Activated T-cell treated with anti-CD3 and anti-CD28 coated beads for 1 hour (primary cell): ENCODE measurements around the gene SRRM2.

ENCODE experiments used
- DNase-seq: peaks from one replicate; pipeline ENCODE4 v3.0.0-alpha.2; 2020; ENCODE audit warnings: low read depth

The SRRM2 gene

GRCh38 chr16:2762711-2763110, 10.3 kb downstream of the SRRM2 start:
- no peak for DNase-seq

DNA sequence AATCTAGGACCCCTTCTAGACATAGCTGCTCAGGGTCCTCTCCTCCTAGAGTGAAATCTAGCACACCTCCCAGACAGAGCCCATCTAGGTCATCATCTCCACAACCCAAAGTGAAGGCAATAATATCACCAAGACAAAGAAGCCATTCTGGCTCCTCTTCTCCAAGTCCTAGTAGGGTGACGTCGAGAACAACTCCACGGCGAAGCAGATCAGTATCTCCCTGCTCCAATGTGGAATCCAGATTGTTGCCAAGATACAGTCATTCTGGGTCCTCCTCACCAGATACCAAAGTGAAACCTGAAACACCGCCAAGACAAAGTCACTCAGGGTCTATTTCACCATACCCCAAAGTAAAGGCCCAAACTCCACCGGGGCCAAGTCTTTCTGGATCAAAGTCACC, 10.7 kb downstream of the SRRM2 start:
- no peak for DNase-seq

DNA sequence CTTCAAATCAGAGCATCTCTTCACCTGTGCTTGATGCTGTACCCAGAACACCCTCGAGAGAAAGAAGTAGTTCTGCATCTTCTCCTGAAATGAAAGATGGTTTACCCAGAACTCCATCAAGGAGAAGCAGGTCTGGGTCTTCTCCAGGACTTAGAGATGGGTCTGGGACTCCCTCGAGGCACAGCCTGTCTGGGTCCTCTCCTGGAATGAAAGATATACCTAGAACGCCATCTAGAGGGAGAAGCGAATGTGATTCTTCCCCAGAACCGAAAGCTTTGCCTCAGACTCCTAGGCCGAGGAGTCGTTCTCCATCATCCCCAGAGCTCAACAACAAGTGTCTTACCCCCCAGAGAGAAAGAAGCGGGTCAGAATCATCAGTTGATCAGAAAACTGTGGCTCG, 12.3 kb downstream of the SRRM2 start:
- no peak for DNase-seq

GRCh38 chr16:2765462-2766404, 13.3 kb downstream of the SRRM2 start:
- DNase-seq: no peak

DNA sequence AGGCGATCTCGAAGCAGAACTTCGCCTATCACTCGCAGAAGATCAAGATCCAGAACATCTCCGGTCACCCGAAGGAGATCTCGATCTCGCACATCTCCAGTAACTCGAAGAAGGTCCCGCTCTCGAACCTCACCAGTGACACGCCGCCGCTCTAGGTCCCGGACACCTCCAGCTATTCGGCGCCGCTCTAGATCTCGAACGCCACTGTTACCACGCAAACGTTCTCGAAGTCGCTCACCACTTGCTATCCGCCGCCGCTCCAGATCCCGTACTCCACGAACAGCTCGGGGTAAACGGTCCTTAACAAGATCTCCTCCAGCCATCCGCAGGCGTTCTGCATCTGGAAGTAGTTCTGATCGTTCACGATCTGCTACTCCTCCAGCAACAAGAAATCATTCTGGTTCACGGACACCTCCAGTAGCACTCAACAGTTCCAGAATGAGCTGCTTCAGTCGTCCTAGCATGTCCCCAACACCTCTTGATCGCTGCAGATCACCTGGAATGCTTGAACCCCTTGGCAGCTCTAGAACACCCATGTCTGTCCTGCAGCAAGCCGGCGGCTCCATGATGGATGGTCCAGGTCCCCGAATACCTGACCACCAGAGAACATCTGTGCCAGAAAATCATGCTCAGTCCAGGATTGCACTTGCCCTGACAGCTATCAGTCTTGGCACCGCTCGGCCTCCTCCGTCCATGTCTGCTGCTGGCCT, 14.1 kb downstream of the SRRM2 start:
- no peak for DNase-seq

GRCh38 chr16:2767140-2767731, 14.8 kb downstream of the SRRM2 start:
- no peak for DNase-seq

DNA sequence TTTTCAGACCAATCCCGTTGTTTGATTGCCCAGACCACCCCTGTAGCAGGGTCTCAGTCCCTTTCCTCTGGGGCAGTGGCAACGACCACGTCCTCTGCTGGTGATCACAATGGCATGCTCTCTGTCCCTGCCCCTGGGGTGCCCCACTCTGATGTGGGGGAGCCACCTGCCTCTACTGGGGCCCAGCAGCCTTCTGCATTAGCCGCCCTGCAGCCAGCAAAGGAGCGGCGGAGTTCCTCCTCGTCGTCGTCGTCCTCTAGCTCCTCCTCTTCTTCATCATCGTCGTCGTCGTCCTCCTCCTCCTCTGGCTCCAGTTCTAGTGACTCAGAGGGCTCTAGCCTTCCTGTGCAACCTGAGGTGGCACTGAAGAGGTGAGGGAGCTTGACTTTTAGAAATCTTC, 15.5 kb downstream of the SRRM2 start:
- DNase-seq: no peak

- DNase-seq: no peak
Measured at GRCh38 chr16:2768403-2769089, 16.1 kb downstream of the SRRM2 start.

DNA sequence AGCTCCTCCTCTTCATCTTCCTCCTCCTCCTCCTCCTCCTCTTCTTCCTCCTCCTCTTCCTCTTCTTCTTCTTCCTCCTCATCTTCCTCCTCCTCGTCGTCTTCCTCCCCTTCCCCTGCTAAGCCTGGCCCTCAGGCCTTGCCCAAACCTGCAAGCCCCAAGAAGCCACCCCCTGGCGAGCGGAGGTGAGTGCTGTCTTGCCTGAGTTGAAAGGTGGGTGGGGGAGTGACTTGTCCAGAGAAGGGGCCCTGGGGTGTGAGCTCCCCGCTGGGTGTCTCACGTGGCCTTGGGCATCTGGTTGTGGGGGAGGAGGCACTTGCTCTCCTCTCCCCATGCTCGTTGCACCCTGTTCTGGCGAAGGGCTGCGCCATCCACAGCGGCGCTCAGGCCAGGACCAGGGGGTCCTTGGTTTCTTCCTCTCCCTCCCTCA, 16.7 kb downstream of the SRRM2 start:
- no peak for DNase-seq

- no peak for DNase-seq
Measured at GRCh38 chr16:2769675-2770056, 17.2 kb downstream of the SRRM2 start.

GRCh38 chr16:2770057-2770951, 17.9 kb downstream of the SRRM2 start:
- DNase-seq: no peak

- DNase-seq: no peak
Measured at GRCh38 chr16:2771496-2772402, 19.3 kb downstream of the SRRM2 start.

- DNase-seq: no peak
Measured at GRCh38 chr16:2773188-2773968, 20.9 kb downstream of the SRRM2 start.

GRCh38 chr16:2774161-2774891, 21.9 kb downstream of the SRRM2 start:
- no peak for DNase-seq

DNA sequence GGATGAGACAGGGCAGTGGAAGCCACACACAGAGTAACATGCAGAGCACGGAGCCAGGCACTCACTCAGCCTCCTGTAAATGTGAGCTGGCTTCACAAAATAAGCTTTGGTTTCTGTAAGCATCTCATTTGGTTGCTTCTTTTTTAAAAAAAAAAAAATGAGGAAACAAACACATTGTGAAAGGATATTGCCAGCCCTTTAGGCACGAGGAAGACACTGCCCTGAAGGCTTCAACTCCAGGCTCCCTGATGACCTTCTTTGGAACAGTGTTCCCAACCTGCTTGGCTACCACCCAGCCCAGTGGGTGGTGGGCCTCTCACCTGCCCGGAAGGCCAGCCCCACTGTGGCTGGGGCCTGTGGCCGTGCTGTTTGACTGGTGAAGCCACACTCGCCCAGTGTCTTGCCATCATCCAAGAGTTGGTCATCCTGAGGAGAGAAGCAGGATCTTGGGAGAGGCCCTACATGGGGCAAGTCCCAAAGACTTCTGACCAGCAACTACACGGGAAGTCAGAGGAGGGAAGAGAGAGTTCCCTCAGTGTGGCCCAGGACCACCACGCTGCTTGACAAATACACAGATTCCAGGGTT, 22.8 kb downstream of the SRRM2 start:
- no peak for DNase-seq

DNA sequence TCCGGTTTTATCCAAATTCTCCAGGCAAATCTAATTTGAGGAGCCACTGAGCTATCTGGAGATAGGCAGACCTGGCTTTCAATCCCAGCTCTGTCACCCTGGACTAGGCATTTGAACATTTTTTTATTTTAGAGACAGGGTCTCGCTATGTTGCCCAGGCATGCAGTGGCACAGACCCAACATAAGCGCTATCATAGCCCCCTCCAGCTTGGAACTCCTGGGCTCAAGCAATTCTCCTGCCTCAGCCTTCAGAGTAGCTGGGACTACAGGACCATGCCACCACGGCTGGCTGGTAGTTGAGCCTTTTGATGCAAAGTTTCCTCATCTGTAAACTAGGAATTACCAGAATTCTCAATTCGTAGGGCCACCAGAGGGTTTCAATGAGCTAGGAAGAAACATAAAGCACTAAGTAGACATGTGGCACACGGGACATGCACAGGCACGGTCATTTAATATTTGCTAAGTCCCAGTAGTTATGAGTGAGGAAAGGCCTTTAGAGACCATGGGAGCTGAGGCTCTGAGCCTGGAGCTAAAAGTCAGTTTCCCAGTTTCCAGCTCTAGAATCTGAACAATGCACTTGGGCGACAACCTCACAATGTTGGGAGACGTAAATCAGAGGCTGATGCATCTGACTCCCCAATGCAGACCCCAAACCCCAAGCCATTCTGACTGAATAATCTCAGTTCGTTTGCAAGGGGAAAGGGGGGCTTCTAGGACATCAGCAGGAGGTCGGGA, 23.5 kb downstream of the SRRM2 start:
- DNase-seq: no peak

DNA sequence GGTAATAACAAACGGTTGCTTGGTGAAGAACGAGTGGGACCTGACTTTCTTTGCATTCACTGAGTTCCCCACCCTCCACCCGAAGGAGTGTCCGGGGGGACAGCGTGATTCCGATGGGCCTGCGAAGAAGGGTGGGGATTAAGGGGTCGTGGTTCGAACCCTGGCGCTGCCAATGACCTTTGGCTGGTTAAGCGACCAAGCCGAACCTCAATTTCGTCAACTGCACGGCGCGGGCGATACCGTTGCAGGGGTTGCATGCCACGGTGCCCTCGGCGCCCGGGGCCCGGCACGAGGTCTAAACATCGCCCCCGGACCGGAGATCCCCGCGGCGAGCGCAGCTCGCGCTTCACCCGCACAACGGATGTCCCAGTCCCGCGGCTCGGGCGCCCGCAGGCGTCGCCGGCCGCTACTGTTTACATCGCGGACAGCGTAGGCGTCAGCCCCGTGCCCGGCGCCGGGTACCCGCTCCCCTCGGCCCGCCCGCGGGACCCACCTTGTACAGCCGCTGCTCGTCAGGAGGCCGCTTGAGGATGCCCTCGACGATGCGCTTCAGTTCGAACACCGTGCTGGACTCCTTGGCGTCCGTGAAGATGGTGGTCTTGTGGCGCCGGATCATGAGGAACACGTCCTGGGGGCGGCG, 24.2 kb downstream of the SRRM2 start:
- DNase-seq: no peak
